TTC549 (cell line): ENCODE measurements around the gene HOXC10.

Source experiments
- FAIRE-seq: peaks from 2 replicates; lab custom pipeline; 2012; peaks lifted over from hg19 to GRCh38; lab: Jason Lieb, UNC

HOXC10 gene

DNA sequence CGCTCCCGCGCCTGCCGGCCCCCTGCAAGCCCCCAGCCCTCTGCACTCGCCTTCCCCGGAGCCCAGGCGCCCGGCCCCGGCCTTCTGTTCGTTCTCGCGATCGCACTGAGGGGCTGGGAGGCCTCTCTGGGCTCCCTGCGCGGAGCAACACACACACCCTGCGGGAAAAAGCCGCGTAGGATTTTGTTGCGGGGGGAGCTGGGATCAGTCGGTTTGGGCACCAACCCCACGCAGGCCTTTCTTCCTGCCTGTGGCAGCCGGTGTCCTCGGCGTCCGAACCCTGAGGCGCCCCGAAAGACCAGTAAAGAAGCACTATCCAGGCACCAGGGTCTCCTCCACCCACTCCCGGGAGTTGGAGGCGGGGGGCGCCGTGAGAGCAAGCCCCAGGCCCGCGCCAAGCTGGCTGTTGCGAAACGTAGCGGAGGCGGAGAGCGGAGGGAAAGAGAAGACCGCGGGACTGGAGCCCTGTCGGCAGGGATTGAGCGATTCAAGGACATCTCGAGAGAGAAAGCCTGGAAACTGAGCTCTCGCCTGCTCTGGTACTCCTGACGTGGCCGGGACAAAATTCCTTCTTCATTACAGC lies 46.0 kb downstream of the HOXC10 start:
- FAIRE-seq = no peak

- no peak for FAIRE-seq
Measured at GRCh38 chr12:54031480-54031879, 46.5 kb downstream of the HOXC10 start.

GRCh38 chr12:54032086-54032619 lies 47.2 kb downstream of the HOXC10 start:
- no peak for FAIRE-seq

DNA sequence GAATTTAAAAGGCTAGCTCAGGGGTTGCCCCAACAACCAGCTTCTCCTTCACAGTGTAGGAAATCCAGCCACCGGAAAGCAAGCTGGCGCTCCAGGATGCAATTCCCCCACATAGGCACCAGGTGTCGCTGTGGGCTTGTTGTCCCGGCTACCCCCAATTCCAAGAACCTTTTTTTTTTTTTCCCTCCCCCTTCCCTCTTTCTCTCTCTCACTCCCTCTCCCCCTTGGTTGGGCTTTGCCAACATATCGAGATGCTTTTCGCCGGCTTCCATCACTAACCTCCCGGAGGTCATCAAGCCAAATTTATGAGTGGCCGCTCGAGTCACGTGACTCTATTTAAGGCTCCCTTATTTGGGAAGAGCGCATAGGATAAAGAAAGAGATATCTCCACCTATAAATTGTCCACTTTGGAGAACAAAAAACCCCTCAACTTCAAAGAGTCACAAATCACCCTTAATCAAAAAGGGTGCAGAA lies 47.7 kb downstream of the HOXC10 start, which contains the start of gene HOXC5:
TSS of gene HOXC5 (plus strand) at position 424 of the 474 bp plus-strand sequence. CDS start 73 bp downstream, outside the sequence.
- FAIRE-seq = peak; percentile 58

GRCh38 chr12:54033106-54033979 lies 48.4 kb downstream of the HOXC10 start:
- FAIRE-seq = no peak

GRCh38 chr12:54033980-54034784 lies 49.2 kb downstream of the HOXC10 start:
- no peak for FAIRE-seq

GRCh38 chr12:54034785-54035310 lies 49.9 kb downstream of the HOXC10 start:
- FAIRE-seq = no peak

DNA sequence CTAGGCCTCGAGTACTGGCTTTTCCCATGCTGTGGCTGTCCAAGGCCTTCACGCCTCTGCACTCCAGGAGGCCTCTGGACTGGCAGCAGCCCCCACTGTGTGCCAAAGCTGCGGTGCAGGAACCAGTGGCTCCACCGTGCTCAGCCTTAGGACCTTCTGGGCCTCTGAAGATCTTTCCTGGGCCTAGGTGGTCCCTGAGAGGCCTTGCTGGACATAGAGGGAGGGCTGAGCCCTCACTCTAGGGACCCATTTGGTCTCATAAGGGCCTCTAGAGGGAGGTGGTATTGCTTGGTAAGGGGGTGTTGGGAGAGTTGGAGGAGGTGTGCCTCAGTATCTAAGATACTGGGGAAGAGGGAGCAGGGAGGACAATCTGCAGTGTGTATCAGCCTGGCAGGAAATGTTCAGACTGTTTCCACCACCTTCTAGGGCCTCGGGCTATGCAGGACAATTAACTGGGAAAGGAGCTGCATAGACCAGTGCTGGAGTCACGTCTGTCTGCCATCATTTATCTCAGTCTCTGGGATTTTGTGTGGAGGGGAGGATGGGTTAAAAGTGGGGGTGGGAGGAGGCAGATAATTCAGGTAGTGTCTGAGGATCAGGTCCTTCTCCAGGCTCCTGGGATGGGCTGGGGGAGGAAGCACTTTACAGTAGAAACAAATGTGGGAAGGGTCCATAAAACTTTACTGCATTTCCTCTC lies 50.8 kb downstream of the HOXC10 start:
- no peak for FAIRE-seq

- FAIRE-seq = no peak
Measured at GRCh38 chr12:54036620-54037359, 51.8 kb downstream of the HOXC10 start.

DNA sequence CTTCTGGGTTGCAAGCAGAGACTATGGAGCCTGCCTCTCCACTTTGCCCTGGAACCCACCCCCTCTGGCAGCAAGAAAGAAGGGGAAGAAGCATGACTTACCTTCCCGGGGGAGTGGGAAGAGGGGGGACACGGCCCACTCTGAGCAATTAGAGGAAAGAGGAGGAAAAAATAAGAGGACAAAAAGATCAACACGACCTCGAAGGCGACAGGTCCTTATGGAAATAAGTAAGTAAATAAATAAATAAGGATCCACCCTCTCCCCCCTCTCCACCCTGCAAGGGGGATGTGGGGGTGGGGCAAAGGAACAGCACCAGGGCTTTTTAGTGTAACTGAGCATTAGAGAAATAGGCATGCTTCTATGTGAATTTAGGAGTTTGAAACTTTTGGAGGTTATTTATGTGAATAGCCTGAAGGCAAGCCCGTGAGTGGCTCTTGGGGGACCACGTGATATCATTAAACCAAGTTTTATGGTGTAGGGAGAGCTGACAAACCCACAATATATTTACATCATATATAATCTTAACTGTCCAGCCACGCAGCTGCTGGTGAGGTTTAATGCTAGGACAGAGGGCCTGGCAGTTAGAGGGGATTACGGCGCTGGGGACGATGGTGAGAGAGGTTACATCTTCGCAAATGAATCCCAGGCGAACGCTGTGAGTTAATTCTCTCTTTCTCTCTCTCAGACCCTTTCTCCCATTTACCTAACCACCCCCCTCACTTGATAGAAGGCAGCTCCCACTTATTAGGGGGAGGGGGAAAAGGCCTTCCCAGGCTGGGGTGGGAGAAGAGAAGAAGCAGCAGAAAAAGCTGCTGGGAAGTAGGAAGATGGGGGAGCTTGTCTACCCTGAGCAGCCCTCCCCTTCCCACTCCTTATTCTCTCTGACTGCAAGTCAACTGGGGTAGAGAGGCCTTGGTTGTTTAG lies 52.7 kb downstream of the HOXC10 start:
- FAIRE-seq = no peak

GRCh38 chr12:54038284-54038870 lies 53.4 kb downstream of the HOXC10 start:
- no peak for FAIRE-seq

- FAIRE-seq = no peak
Measured at GRCh38 chr12:54038871-54039414, 54.0 kb downstream of the HOXC10 start.

- no peak for FAIRE-seq
Measured at GRCh38 chr12:54039417-54040147, 54.6 kb downstream of the HOXC10 start.
